MCF 10A (cell line): ENCODE data around the gene ELFN1. TPM values are rescaled to one million over a fixed set of nuclear protein-coding genes. Genes with fewer than 3 reads are reported as not detected.

Experiments used
- BruUV-seq: library from RNA; stranded (reverse); fragments of 400-500 nt; replicated peaks from 2 replicates; lab custom pipeline; 2021; lab: Mats Ljungman, UMichigan
- CTCF ChIA-PET: fragments of 300-600 bp; sonication (Branson Sonifier 250); formaldehyde crosslinking; extraction: SDS; loops from one replicate; lab custom pipeline; 2021; ENCODE audit warnings: antibody characterized with exemption, inconsistent platforms; lab: Yijun Ruan, JAX
- POLR2A ChIA-PET: fragments of 300-600, 350-650 bp; sonication (Branson Sonifier 250); formaldehyde crosslinking; extraction: SDS; loops from one replicate; lab custom pipeline; 2020; ENCODE audit warnings: antibody characterized with exemption, inconsistent platforms; lab: Yijun Ruan, JAX
- DNase-seq: peaks from one replicate; pipeline ENCODE4 v3.0.0-alpha.2; 2018; ENCODE audit not compliant: unreplicated experiment
- H3K27ac Mint-ChIP-seq: one replicate; pipeline ENCODE4 v1.8.0; 2022; ENCODE audit warnings: mild to moderate bottlenecking, low read depth, mixed read lengths; ENCODE audit not compliant: unreplicated experiment
- H3K27me3 Mint-ChIP-seq: one replicate; pipeline ENCODE4 v1.8.0; 2022; ENCODE audit warnings: mixed read lengths; ENCODE audit not compliant: insufficient read depth, unreplicated experiment
- H3K36me3 Mint-ChIP-seq: one replicate; pipeline ENCODE4 v1.8.0; 2022; ENCODE audit warnings: mild to moderate bottlenecking, moderate library complexity, mixed read lengths; ENCODE audit not compliant: insufficient read depth, unreplicated experiment
- H3K4me1 Mint-ChIP-seq: one replicate; pipeline ENCODE4 v1.8.0; 2022; ENCODE audit warnings: mixed read lengths; ENCODE audit not compliant: insufficient read depth, unreplicated experiment
- H3K4me3 Mint-ChIP-seq: one replicate; pipeline ENCODE4 v1.8.0; 2022; ENCODE audit warnings: mild to moderate bottlenecking, moderate library complexity, mixed read lengths; ENCODE audit not compliant: unreplicated experiment
- H3K9me3 Mint-ChIP-seq: one replicate; pipeline ENCODE4 v1.8.0; 2022; ENCODE audit warnings: mixed read lengths; ENCODE audit not compliant: unreplicated experiment
- CTCF ChIP-seq: fragments of 200-600 bp; IDR thresholded peaks from one replicate; pipeline ENCODE4 v1.8.0; 2022; ENCODE audit warnings: antibody characterized with exemption, mild to moderate bottlenecking; ENCODE audit not compliant: unreplicated experiment
- intact Hi-C: fragments of 100-400 bp; cut with micrococcal nuclease; formaldehyde crosslinking; loops from 2 replicates; pipeline ENCODE4 v1.14.1; 2022
- total RNA-seq: library from RNA; stranded (reverse); gene quantifications from 2 replicates; pipeline ENCODE4 v1.2.3, GENCODE V29; 2022

ELFN1 gene
- total RNA-seq, 1 experiment from 2014 or later, result not detected

- H3K27me3 Mint-ChIP-seq, result peaks cover 51% of the 10 kb centered on the region
- H3K4me3 Mint-ChIP-seq, result no peak overlapping the region
- no peak overlapping the region for H3K27ac Mint-ChIP-seq
- DNase-seq, result peak; percentile 29
- peak; percentile 49 for TF ChIP-seq CTCF
- ChIA-PET CTCF (no interaction called here), POLR2A (interaction anchor here (0.6 kb wide), 1 partner anchor 88 kb away, joined by 3 read pairs; no protein-coding TSS in a partner anchor)
- H3K4me1 Mint-ChIP-seq, result no peaks in the 10 kb centered on the region
- no peaks in the 10 kb centered on the region for H3K9me3 Mint-ChIP-seq
- intact Hi-C loops, result loop anchor here (2.0 to 10.0 kb wide), 2 partner anchors 540 to 684 kb away; no protein-coding TSS in a partner anchor
- no TSS peak for BruUV-seq
- peaks cover 4% of the 10 kb centered on the region for H3K36me3 Mint-ChIP-seq
Measured at GRCh38 chr7:1664711-1665548, 5.1 kb upstream of the ELFN1 start.

GRCh38 chr7:1665549-1666316 is 4.3 kb upstream of the ELFN1 start:
- H3K9me3 Mint-ChIP-seq, result no peaks in the 10 kb centered on the region
- CTCF ChIA-PET, result no interaction called here

GRCh38 chr7:1666317-1666822 is 3.7 kb upstream of the ELFN1 start:
- H3K27me3 Mint-ChIP-seq, result peaks cover 51% of the 10 kb centered on the region
- CTCF ChIA-PET, result interaction anchor here (0.6 kb wide), 1 partner anchor 256 kb away, joined by 3 read pairs; no protein-coding TSS in a partner anchor
- no peak overlapping the region for H3K4me3 Mint-ChIP-seq
- no TSS peak for BruUV-seq
- H3K9me3 Mint-ChIP-seq, result no peaks in the 10 kb centered on the region
- intact Hi-C loops, result loop anchor here (10.0 kb wide), 1 partner anchor 538 kb away; no protein-coding TSS in a partner anchor
- POLR2A ChIA-PET, result no interaction called here
- no peak overlapping the region for H3K27ac Mint-ChIP-seq
- peaks cover 4% of the 10 kb centered on the region for H3K36me3 Mint-ChIP-seq
- no peak for TF ChIP-seq CTCF
- DNase-seq, result no peak
- no peaks in the 10 kb centered on the region for H3K4me1 Mint-ChIP-seq

More at GRCh38 chr7:1665549-1666316, 4.3 kb upstream of the ELFN1 start:
- Mint-ChIP-seq H3K27ac (no peak overlapping the region), H3K36me3 (peaks cover 4% of the 10 kb centered on the region), H3K4me3 (no peak overlapping the region), H3K27me3 (peaks cover 51% of the 10 kb centered on the region), H3K4me1 (no peaks in the 10 kb centered on the region)
- DNase-seq, result no peak
- intact Hi-C loops, result loop anchor here (2.0 to 10.0 kb wide), 2 partner anchors 539 to 683 kb away; no protein-coding TSS in a partner anchor
- no TSS peak for BruUV-seq
- POLR2A ChIA-PET, result no interaction called here
- no peak for TF ChIP-seq CTCF
